ENCODE results near the gene ZNF512B. TPM values are rescaled to one million over a fixed set of nuclear protein-coding genes. Genes with fewer than 3 reads are reported as not detected.

The ZNF512B gene
- total and polyA plus RNA-seq, 2 donors (not counting 1 experiment from before 2014, with no cell fraction given), result 8.8 to 10.5 TPM

- intact Hi-C loops (cut with micrococcal nuclease), result no loop called here
- DNase-seq, result no peak
These were observed 58.6 kb downstream of the ZNF512B start for GRCh38 chr20:63911176-63911575.

DNA sequence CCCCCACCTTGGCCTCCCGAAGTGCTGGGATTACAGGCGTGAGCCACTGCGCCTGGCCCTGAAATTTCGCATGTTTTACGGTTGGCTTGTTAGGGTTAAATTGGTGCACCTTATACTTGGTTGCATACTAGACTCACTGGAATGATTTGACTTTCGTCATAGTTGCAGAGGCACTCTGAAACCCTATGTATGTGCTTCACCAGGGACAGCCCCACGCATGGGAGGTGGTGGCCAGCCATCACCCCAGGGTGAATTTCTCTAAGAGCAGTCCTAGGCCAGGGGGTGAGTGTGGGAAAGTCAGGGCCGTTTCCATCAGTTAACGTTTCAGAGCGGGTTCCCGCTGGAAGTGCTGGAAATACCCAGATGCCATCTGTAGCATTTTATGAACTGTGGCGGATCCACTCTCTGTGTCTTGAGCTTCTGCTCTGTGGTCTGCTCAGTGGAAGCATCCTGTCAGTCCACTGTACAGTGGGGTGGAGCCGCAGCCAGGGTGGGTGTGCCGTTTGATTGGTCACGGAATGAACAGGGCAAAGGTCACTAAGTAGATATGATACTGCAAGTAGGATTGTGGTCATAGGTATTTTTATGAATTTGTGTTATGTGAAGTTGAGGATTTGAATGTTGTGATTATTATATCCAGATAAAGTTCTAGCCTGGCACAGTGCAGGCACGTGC, 61.6 kb downstream of the ZNF512B start:
- no peak for TF ChIP-seq EZH2 (IDR thresholded peaks at IDR 0.05; ENCODE audit: borderline replicate concordance, insufficient read depth, low read depth, low read length, poor library complexity, severe bottlenecking)
- TF ChIP-seq, protein P1, sequence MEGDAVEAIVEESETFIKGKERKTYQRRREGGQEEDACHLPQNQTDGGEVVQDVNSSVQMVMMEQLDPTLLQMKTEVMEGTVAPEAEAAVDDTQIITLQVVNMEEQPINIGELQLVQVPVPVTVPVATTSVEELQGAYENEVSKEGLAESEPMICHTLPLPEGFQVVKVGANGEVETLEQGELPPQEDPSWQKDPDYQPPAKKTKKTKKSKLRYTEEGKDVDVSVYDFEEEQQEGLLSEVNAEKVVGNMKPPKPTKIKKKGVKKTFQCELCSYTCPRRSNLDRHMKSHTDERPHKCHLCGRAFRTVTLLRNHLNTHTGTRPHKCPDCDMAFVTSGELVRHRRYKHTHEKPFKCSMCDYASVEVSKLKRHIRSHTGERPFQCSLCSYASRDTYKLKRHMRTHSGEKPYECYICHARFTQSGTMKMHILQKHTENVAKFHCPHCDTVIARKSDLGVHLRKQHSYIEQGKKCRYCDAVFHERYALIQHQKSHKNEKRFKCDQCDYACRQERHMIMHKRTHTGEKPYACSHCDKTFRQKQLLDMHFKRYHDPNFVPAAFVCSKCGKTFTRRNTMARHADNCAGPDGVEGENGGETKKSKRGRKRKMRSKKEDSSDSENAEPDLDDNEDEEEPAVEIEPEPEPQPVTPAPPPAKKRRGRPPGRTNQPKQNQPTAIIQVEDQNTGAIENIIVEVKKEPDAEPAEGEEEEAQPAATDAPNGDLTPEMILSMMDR (IDR thresholded peaks at IDR 0.05), result no peak
- H3K27ac ChIP-seq (ENCODE audit: low read length in 2 of 2), result no peak overlapping the region
- no peak overlapping the region for H3K4me2 ChIP-seq (replicated peaks; ENCODE audit: low read depth, low read length, poor library complexity, severe bottlenecking)
- H3K36me3 ChIP-seq (replicated peaks in 1 of 2; ENCODE audit: control extremely low read depth in 1 of 2, control insufficient read depth in 1 of 2, extremely low read depth in 1 of 2, insufficient read depth in 2 of 2, low read length in 1 of 2), result peaks cover 1 to 2% of the 10 kb centered on the region in 2 experiments
- H2AFZ ChIP-seq (ENCODE audit: insufficient read depth, low read depth, low read length, poor library complexity, severe bottlenecking), result no peak overlapping the region
- peaks cover 42% of the 10 kb centered on the region for H3K4me1 Mint-ChIP-seq
- H3K27me3 ChIP-seq (replicated peaks in 1 of 4; ENCODE audit: control extremely low read depth in 1 of 4, control insufficient read depth in 3 of 4, insufficient read depth in 4 of 4, low read length in 3 of 4), result no peaks in the 10 kb centered on the region
- no peaks in the 10 kb centered on the region for H3K27me3 Mint-ChIP-seq
- no peaks in the 10 kb centered on the region for H3K9me3 Mint-ChIP-seq (ENCODE audit: insufficient read depth)
- H3K9me3 ChIP-seq (ENCODE audit: control extremely low read depth in 1 of 3, control insufficient read depth in 2 of 3, insufficient read depth in 1 of 3, low read length in 2 of 3), result no peaks in the 10 kb centered on the region
- H3K4me3 ChIP-seq (ENCODE audit: control extremely low read depth in 1 of 5, extremely low read depth in 1 of 5, insufficient read depth in 1 of 5, low read depth in 2 of 5, low read length in 4 of 5), result no peak overlapping the region
- H3K9ac ChIP-seq (ENCODE audit: low read length), result no peak overlapping the region
- CTCF ChIA-PET, result interaction anchor here (1.2 to 1.9 kb wide), 2 partner anchors 131 to 154 kb away, joined by 4 read pairs; partner anchors contain the start of gene TCEA2
- H3K27ac Mint-ChIP-seq, result no peak overlapping the region
- DNase-seq (no peak), ATAC-seq (ENCODE audit: low read depth) (no peak)
- H3K4me1 ChIP-seq (ENCODE audit: control insufficient read depth in 2 of 2, insufficient read depth in 2 of 2, low read length in 2 of 2), result peaks cover 5 to 22% of the 10 kb centered on the region in 2 donors
- peaks cover 100% of the 10 kb centered on the region for H3K79me2 ChIP-seq (ENCODE audit: control insufficient read depth, insufficient read depth, low read length)
- POLR2A ChIA-PET, result no interaction called here
- H4K20me1 ChIP-seq (ENCODE audit: control insufficient read depth, insufficient read depth, low read length, poor library complexity, severe bottlenecking), result peaks cover 96% of the 10 kb centered on the region
- intact Hi-C loops (cut with micrococcal nuclease), result no loop called here
- no peak overlapping the region for H3K4me3 Mint-ChIP-seq
- 89% methylated on average over 16 of the region's 16 CpGs for WGBS (ENCODE audit: insufficient coverage)

More at GRCh38 chr20:63911176-63911575, 58.6 kb downstream of the ZNF512B start:
- ATAC-seq (ENCODE audit: low read depth), result no peak
- Mint-ChIP-seq H3K4me1 (peaks cover 38% of the 10 kb centered on the region), H3K4me3 (no peak overlapping the region), H3K9me3 (ENCODE audit: insufficient read depth) (peaks cover under 1% of the 10 kb centered on the region), H3K27ac (no peak overlapping the region), H3K27me3 (no peaks in the 10 kb centered on the region)
- Histone ChIP-seq H3K79me2 (ENCODE audit: control insufficient read depth, insufficient read depth, low read length) (peaks cover 99% of the 10 kb centered on the region), H3K4me3 (ENCODE audit: control extremely low read depth in 1 of 5, extremely low read depth in 1 of 5, insufficient read depth in 1 of 5, low read depth in 2 of 5, low read length in 4 of 5) (no peak overlapping the region), H3K9ac (ENCODE audit: low read length) (no peak overlapping the region), H3K4me2 (replicated peaks; ENCODE audit: low read depth, low read length, poor library complexity, severe bottlenecking) (no peak overlapping the region), H3K4me1 (ENCODE audit: control insufficient read depth in 2 of 2, insufficient read depth in 2 of 2, low read length in 2 of 2) (peaks cover 4 to 17% of the 10 kb centered on the region in 2 donors), H3K9me3 (ENCODE audit: control extremely low read depth in 1 of 3, control insufficient read depth in 2 of 3, insufficient read depth in 1 of 3, low read length in 2 of 3) (peaks cover 1 to 16% (median 2%) of the 10 kb centered on the region in 3 donors), H3K36me3 (replicated peaks in 1 of 2; ENCODE audit: control extremely low read depth in 1 of 2, control insufficient read depth in 1 of 2, extremely low read depth in 1 of 2, insufficient read depth in 2 of 2, low read length in 1 of 2) (peaks cover 1 to 7% of the 10 kb centered on the region in 2 experiments), H4K20me1 (ENCODE audit: control insufficient read depth, insufficient read depth, low read length, poor library complexity, severe bottlenecking) (peaks cover 98% of the 10 kb centered on the region), H3K27ac (ENCODE audit: low read length in 2 of 2) (no peak overlapping the region), H3K27me3 (replicated peaks in 1 of 4; ENCODE audit: control extremely low read depth in 1 of 4, control insufficient read depth in 3 of 4, insufficient read depth in 4 of 4, low read length in 3 of 4) (no peaks in the 10 kb centered on the region), H2AFZ (ENCODE audit: insufficient read depth, low read depth, low read length, poor library complexity, severe bottlenecking) (no peak overlapping the region)
- CTCF ChIA-PET, result interaction anchor here (0.6 to 3.6 kb wide), 7 partner anchors 11 to 401 kb away, joined by 3 to 22 read pairs (median 3); no protein-coding TSS in a partner anchor
- POLR2A ChIA-PET, result no interaction called here
- 73% methylated on average over 11 of the region's 12 CpGs for WGBS (ENCODE audit: insufficient coverage)
- TF ChIP-seq EZH2 (IDR thresholded peaks at IDR 0.05; ENCODE audit: borderline replicate concordance, insufficient read depth, low read depth, low read length, poor library complexity, severe bottlenecking), result no peak
- TF ChIP-seq, protein P1 (IDR thresholded peaks at IDR 0.05), result no peak

Data from B cell (primary cell).